Bronchial epithelial cell (primary cell): ENCODE data around the gene CDH10. TPM values are rescaled to one million over a fixed set of nuclear protein-coding genes. Genes with fewer than 3 reads are reported as not detected.
A peak's percentile ranks its signal among the peaks of the same experiment; 100 is the strongest.

Experiments
- DNase-seq: peaks from one replicate; pipeline ENCODE4 v3.0.0-alpha.2; 2010; ENCODE audit warnings: low read depth
- FAIRE-seq: peaks from 2 replicates; lab custom pipeline; 2011; peaks lifted over from hg19 to GRCh38; lab: Jason Lieb, UNC
- H3K27me3 ChIP-seq: 2 replicates; pipeline ENCODE4 v1.5.1; 2011; ENCODE audit warnings: low read length; ENCODE audit not compliant: control insufficient read depth, insufficient read depth
- H3K36me3 ChIP-seq: 2 replicates; pipeline ENCODE4 v1.5.1; 2011; ENCODE audit warnings: low read length; ENCODE audit not compliant: control insufficient read depth, insufficient read depth
- H3K4me3 ChIP-seq: 2 replicates; pipeline ENCODE4 v1.5.1; 2011; ENCODE audit warnings: mild to moderate bottlenecking, low read depth, low read length, control low read depth
- CTCF ChIP-seq: IDR thresholded peaks from 2 replicates; pipeline ENCODE4 v1.5.1; 2011; ENCODE audit warnings: mild to moderate bottlenecking, moderate library complexity, low read length, control low read depth, inconsistent platforms; ENCODE audit not compliant: insufficient read depth, severe bottlenecking
- total RNA-seq: library from RNA; depleted of rRNA; stranded (reverse); fragments of >200 nt; gene quantifications from 2 replicates; pipeline ENCODE4 v1.2.1, GENCODE V29; 2014

CDH10 gene
- total RNA-seq, 1 donor from 2014 or later = not detected

GRCh38 chr5:24505258-24505657 is 139.5 kb downstream of the CDH10 start:
- TF ChIP-seq CTCF = no peak
- H3K4me3 ChIP-seq = no peak overlapping the region
- DNase-seq = no peak
- H3K27me3 ChIP-seq = no peaks in the 10 kb centered on the region
- no peaks in the 10 kb centered on the region for H3K36me3 ChIP-seq
- FAIRE-seq = no peak

DNA sequence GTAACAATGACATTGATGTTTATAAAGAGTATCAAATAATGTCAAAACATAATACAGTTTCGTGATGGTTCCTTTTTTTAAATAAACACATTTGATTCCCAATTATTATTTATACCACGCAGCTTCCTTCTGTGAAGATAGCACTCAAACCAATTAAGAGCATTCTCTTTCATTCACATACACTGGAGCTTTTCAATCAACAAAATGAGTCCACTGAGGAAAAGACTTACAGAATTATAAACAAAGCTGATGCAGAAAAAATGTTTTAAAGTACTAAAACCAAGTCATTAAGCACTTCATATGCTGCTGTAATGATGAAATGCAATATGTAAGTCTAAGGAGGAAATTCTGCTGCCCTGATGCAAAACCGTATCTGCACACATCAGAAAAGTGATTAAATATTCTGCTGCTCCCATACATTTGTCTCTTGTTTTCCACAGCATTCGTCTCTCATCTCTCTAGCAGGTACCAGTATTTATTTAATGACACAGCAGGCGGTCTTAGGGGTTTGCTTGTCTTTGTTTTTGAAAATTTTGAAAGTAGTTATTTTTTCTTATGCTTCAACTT is 147.1 kb downstream of the CDH10 start:
- FAIRE-seq = no peak
- Histone ChIP-seq H3K36me3 (no peaks in the 10 kb centered on the region), H3K4me3 (no peak overlapping the region), H3K27me3 (no peaks in the 10 kb centered on the region)
- TF ChIP-seq CTCF = no peak
- no peak for DNase-seq

- Histone ChIP-seq H3K27me3 (no peaks in the 10 kb centered on the region), H3K4me3 (no peak overlapping the region), H3K36me3 (no peaks in the 10 kb centered on the region)
- FAIRE-seq = no peak
- TF ChIP-seq CTCF = no peak
- no peak for DNase-seq
Measured at GRCh38 chr5:24497145-24497544, 147.6 kb downstream of the CDH10 start.

GRCh38 chr5:24496268-24496667 is 148.5 kb downstream of the CDH10 start:
- H3K36me3 ChIP-seq = no peaks in the 10 kb centered on the region
- H3K4me3 ChIP-seq = no peak overlapping the region
- H3K27me3 ChIP-seq = no peaks in the 10 kb centered on the region
- no peak for FAIRE-seq
- TF ChIP-seq CTCF = no peak
- DNase-seq = no peak

- TF ChIP-seq CTCF = no peak
- H3K4me3 ChIP-seq = no peak overlapping the region
- H3K36me3 ChIP-seq = no peaks in the 10 kb centered on the region
- H3K27me3 ChIP-seq = no peaks in the 10 kb centered on the region
- DNase-seq = peak; percentile 0
- FAIRE-seq = no peak
Measured at GRCh38 chr5:24492229-24492628, 152.5 kb downstream of the CDH10 start.

- no peak for TF ChIP-seq CTCF
- Histone ChIP-seq H3K27me3 (no peaks in the 10 kb centered on the region), H3K36me3 (no peaks in the 10 kb centered on the region), H3K4me3 (no peak overlapping the region)
- FAIRE-seq = no peak
- DNase-seq = no peak
Measured at GRCh38 chr5:24491490-24491889, 153.3 kb downstream of the CDH10 start.
